ENCODE data around the gene CDH11.

Gene CDH11

DNA sequence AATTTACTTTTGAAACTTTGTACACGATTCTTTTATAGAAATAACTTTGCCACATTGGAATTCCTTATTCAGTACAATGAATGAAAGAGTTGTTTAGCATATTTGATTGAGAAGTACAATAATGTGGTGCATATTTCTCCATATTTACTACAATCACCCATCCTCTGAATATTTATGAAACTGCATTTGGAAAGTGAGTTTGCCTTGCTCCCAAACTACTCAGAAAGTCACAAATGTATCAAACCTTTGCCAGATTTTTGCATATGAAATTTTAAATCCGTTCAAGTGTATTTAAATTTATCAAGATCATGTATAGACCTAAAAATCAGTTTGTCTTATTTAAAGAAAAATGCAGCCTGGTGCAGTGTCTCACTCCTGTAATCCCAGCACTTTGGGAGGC is 148.7 kb downstream of the CDH11 start:
- no peak for DNase-seq

GRCh38 chr16:64971171-64971570 is 150.7 kb downstream of the CDH11 start:
- no peak for DNase-seq

GRCh38 chr16:64969221-64969620 is 152.6 kb downstream of the CDH11 start:
- DNase-seq = no peak

GRCh38 chr16:64968539-64968938 is 153.3 kb downstream of the CDH11 start:
- no peak for DNase-seq

GRCh38 chr16:64964126-64964540 is 157.7 kb downstream of the CDH11 start:
- no peak for DNase-seq

- DNase-seq = no peak
These were observed 159.1 kb downstream of the CDH11 start for GRCh38 chr16:64962786-64963185.

DNA sequence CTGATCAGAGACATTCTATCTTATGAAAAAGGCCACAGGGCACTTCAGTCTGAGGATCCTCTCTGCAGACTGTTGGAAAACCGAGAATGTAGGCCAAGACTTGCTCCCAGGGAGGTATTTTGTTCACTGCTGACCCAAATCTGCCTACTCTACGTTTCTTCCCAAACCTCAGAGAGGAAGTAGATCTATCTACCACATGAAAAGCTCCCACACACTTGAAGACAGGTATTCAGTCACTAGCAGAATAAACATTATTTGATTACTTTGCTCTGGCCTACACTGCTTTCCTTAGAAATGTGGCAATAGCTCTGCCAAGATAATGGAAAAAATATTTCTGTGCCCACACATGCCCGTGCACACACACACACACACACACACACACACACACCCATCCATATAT is 164.6 kb downstream of the CDH11 start:
- DNase-seq = no peak

DNA sequence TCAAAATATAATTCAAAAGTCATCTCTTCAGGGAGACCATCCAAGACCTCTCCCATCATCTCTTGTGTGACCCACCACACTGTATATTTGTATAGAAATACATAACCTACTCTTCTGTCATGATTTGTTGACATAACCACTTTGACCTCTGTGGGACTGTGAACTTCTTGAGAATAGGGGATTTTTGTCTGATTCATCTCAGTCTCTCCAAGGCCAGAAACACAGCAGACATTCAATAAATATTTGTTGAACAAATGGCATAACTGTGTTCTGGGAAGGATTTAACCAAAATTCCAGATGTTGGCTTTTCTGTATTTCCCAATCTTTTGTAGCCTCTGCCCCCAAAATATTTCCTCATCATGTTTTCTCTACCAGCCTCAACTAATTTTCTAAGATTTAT is 169.7 kb downstream of the CDH11 start:
- DNase-seq = no peak

GRCh38 chr16:64951193-64951592 is 170.7 kb downstream of the CDH11 start:
- no peak for DNase-seq

DNA sequence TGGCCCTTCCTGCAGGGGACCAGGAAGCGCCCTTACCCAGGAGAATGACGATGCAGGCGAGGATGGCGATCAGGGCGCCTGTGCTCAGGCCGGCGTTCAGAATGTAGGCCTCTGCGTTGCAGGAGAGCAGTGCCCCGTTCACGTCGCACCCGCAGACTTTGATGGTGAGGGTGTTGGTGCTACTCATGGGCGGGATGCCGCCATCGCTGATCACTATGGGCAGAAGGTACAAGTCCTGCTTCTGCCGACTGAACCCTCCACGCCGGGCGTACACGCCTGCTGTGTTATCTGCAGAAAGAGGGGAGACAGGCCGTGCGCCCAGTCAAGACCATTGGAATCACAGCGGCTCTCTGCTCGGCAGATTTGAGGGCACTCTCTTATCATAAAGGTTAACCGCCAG is 171.1 kb downstream of the CDH11 start:
- no peak for DNase-seq

GRCh38 chr16:64950262-64950661 is 171.6 kb downstream of the CDH11 start:
- no peak for DNase-seq

DNA sequence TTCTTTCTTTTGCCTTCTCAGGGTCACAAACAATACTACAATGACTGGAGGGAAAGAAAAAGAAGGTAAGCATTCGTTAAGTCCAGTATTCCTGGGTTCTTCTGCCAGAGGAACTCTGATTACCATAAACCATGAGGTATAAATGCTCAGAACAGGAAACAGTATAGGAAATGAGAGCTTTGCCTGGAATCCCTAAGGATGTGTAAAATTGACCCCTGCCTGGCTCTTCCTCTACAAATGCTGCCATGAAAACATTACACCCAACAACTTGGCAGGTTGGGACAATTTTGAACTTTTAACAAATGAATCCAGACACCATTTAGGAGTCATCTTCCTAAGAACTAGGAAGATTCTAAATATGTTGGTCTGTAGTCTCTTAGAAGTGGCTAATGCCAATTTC is 173.8 kb downstream of the CDH11 start:
- DNase-seq = no peak

- no peak for DNase-seq
These were observed 174.2 kb downstream of the CDH11 start for GRCh38 chr16:64947651-64948050.

DNA sequence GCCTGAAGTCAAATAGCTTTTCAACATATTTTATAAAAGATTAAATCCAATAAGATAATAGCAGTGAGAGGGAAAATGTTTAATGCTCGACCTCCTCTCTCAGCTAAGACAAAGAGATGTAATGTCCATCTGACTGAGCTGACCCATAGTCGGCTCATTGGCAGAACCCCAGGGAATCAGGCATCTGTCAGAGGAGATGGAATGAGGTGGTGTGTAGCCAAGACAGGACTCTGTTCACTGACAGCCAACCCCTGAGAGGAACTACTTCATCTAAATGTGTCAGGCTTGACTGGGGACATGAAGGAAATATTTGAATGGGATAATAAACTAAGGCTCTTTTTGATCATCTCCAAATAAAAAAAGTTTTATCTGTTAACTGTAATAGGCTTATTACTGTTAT is 188.0 kb downstream of the CDH11 start:
- DNase-seq = no peak

- DNase-seq = no peak
These were observed 195.4 kb downstream of the CDH11 start for GRCh38 chr16:64926476-64926875.

- DNase-seq = no peak
These were observed 196.7 kb downstream of the CDH11 start for GRCh38 chr16:64925166-64925565.

GRCh38 chr16:64924086-64924485 is 197.8 kb downstream of the CDH11 start:
- DNase-seq = no peak

- no peak for DNase-seq
These were observed 201.8 kb downstream of the CDH11 start for GRCh38 chr16:64919929-64920607.

GRCh38 chr16:64919141-64919540 is 202.7 kb downstream of the CDH11 start:
- no peak for DNase-seq

DNA sequence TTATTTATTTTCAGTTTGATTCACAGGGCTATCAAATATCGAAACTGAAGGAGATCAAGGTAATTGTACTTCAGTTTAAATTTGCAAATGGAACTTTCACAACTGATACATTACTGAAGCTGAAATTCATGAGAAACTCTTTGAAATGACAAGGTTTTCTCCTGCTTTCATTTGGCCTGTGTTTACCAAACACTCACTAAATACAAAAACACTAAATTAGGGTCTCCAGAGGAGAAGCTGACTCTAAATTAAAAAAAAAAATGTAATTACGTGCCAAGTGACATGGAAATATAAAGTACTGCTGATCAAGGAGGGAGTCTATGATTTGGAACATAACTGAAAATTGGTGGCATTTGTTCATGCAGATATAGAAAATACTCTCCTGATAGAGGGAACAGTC is 205.8 kb downstream of the CDH11 start:
- no peak for DNase-seq

DNA sequence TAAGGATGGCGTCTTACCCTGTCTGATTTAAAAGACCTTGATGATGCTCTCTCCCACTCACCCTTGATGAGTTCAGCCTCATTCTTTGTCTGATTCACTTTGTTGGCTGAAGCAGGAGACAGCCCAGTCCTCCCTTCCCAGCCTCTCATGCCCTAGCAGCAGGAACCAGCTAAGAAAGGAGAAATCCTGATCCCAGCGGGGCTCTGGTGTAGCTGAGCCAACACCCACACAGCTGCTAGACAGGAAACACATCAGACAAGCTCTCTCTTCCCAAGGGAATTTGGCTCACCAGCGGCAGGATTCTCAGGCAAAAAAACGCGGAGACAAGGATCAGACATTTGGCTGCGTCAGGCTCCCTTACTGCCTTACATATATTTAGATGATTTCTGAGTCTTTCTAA is 211.5 kb downstream of the CDH11 start:
- DNase-seq = no peak

- DNase-seq = no peak
These were observed 214.0 kb downstream of the CDH11 start for GRCh38 chr16:64907844-64908243.

- no peak for DNase-seq
These were observed 218.1 kb downstream of the CDH11 start for GRCh38 chr16:64903770-64904169.

- no peak for DNase-seq
These were observed 221.3 kb downstream of the CDH11 start for GRCh38 chr16:64900517-64900916.

GRCh38 chr16:64900019-64900418 is 221.8 kb downstream of the CDH11 start:
- DNase-seq = no peak

DNA sequence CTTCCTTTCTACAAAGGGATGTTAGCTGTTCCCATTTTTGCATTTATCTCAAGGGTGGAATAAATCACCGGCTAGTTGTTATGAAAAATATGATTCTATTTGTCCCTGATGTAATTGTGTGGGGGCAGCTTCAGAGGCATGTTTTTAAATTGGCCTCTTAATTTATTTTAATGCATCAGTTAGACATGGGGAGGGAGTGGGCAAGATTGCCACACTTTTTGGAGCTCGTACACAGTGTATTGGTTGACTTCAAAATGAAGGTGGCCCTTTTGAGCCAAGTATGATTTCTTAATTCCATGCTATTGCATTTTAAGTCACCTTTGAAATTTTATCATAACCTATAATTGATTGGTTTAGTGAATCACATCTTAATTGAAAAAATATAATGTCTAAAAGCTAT is 223.7 kb downstream of the CDH11 start:
- DNase-seq = no peak
